Skeletal muscle cell (primary cell): ENCODE measurements around the gene SIX3.

ENCODE experiments used
- DNase-seq: peaks from one replicate; pipeline ENCODE4 v3.0.0-alpha.2; 2010; ENCODE audit warnings: low read depth
- H3K4me3 ChIP-seq: 2 replicates; pipeline ENCODE4 v1.5.1; 2011; ENCODE audit warnings: low read depth, mild to moderate bottlenecking, control low read depth, low read length, moderate library complexity

SIX3 gene

GRCh38 chr2:44975571-44976450, 34.3 kb downstream of the SIX3 start:
- no peak overlapping the region for H3K4me3 ChIP-seq

GRCh38 chr2:44979581-44979980, 38.1 kb downstream of the SIX3 start:
- H3K4me3 ChIP-seq = no peak overlapping the region
- no peak for DNase-seq

More at GRCh38 chr2:44975571-44976450, 34.3 kb downstream of the SIX3 start:
- DNase-seq = no peak

- H3K4me3 ChIP-seq = no peak overlapping the region
- DNase-seq = no peak
These were observed 39.5 kb downstream of the SIX3 start for GRCh38 chr2:44980751-44981713.

- peak; percentile 30 for DNase-seq
- no peak overlapping the region for H3K4me3 ChIP-seq
These were observed 40.2 kb downstream of the SIX3 start for GRCh38 chr2:44981714-44982108.

GRCh38 chr2:44983836-44984604, 42.5 kb downstream of the SIX3 start:
- no peak for DNase-seq
- no peak overlapping the region for H3K4me3 ChIP-seq

- H3K4me3 ChIP-seq = no peak overlapping the region
- DNase-seq = no peak
These were observed 47.7 kb downstream of the SIX3 start for GRCh38 chr2:44989176-44989575.

- no peak overlapping the region for H3K4me3 ChIP-seq
- no peak for DNase-seq
These were observed 52.9 kb downstream of the SIX3 start for GRCh38 chr2:44994377-44994776.
